ENCODE data around the gene CLPSL1.

Gene CLPSL1

DNA sequence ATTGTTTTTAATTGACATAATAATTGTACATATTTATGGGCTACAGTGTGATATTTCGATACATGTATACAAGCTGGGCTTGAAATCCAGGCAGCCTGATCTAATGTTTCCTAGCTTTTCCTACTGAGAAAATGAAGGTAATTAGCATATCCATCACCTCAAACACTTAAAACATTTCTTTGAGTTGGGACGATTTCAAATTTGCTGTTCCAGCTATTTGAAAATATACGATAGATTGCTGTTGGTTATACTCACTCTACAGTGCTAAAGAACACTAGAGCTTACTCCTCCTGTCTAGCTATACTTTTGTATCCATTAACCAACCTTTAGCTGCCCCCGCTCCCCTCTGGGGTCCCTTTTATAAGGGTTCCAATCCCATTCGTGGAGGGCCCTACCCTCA lies 29.0 kb downstream of the CLPSL1 start:
- H3K36me3 ChIP-seq (ENCODE audit: insufficient read depth, low read length) = no peaks in the 10 kb centered on the region
- H3K9ac ChIP-seq (ENCODE audit: low read depth, low read length) = no peak overlapping the region
- H3K27ac ChIP-seq (ENCODE audit: low read length) = no peak overlapping the region
- H3K79me2 ChIP-seq (ENCODE audit: insufficient read depth, low read length) = no peaks in the 10 kb centered on the region
- H4K20me1 ChIP-seq (ENCODE audit: insufficient read depth, low read length) = 0 out of 2 replicates have a peak, but pooled peaks cover 2% of the 10 kb centered on the region
- H3K4me2 ChIP-seq (ENCODE audit: insufficient read depth, low read length) = no peak overlapping the region
- H3K4me1 ChIP-seq (ENCODE audit: insufficient read depth, low read length) = peaks cover 6% of the 10 kb centered on the region
- H3K27me3 ChIP-seq (ENCODE audit: insufficient read depth, low read length, poor library complexity) = no peaks in the 10 kb centered on the region
- ATAC-seq (ENCODE audit: insufficient read depth, low read depth) (no peak), DNase-seq (no peak)
- H3K4me3 ChIP-seq (ENCODE audit: low read depth in 1 of 2, low read length in 2 of 2) = no peak overlapping the region
- TF ChIP-seq CTCF (IDR thresholded peaks at IDR 0.05; ENCODE audit: borderline replicate concordance, extremely low read depth, low read length, poor library complexity, severe bottlenecking) (no peak), EZH2 (IDR thresholded peaks at IDR 0.05; ENCODE audit: borderline replicate concordance, low read depth, low read length, severe bottlenecking) (no peak)
- H3K9me3 ChIP-seq (ENCODE audit: insufficient read depth, low read length, severe bottlenecking) = no peaks in the 10 kb centered on the region
- no peak overlapping the region for H2AFZ ChIP-seq (ENCODE audit: low read depth, low read length)

GRCh38 chr6:35810971-35811698 lies 30.3 kb downstream of the CLPSL1 start:
- 0 out of 2 replicates have a peak, but pooled peaks cover 2% of the 10 kb centered on the region for H4K20me1 ChIP-seq (ENCODE audit: insufficient read depth, low read length)
- H3K79me2 ChIP-seq (ENCODE audit: insufficient read depth, low read length) = no peaks in the 10 kb centered on the region
- ATAC-seq (ENCODE audit: insufficient read depth, low read depth) = no peak
- no peak for DNase-seq
- H3K9me3 ChIP-seq (ENCODE audit: insufficient read depth, low read length, severe bottlenecking) = no peaks in the 10 kb centered on the region
- H3K9ac ChIP-seq (ENCODE audit: low read depth, low read length) = no peak overlapping the region
- H3K4me3 ChIP-seq (ENCODE audit: low read depth in 1 of 2, low read length in 2 of 2) = no peak overlapping the region
- H3K36me3 ChIP-seq (ENCODE audit: insufficient read depth, low read length) = no peaks in the 10 kb centered on the region
- H3K4me2 ChIP-seq (ENCODE audit: insufficient read depth, low read length) = no peak overlapping the region
- no peak for TF ChIP-seq EZH2 (IDR thresholded peaks at IDR 0.05; ENCODE audit: borderline replicate concordance, low read depth, low read length, severe bottlenecking)
- H2AFZ ChIP-seq (ENCODE audit: low read depth, low read length) = no peak overlapping the region
- no peak overlapping the region for H3K27ac ChIP-seq (ENCODE audit: low read length)
- no peaks in the 10 kb centered on the region for H3K4me1 ChIP-seq (ENCODE audit: insufficient read depth, low read length)
- no peaks in the 10 kb centered on the region for H3K27me3 ChIP-seq (ENCODE audit: insufficient read depth, low read length, poor library complexity)

DNA sequence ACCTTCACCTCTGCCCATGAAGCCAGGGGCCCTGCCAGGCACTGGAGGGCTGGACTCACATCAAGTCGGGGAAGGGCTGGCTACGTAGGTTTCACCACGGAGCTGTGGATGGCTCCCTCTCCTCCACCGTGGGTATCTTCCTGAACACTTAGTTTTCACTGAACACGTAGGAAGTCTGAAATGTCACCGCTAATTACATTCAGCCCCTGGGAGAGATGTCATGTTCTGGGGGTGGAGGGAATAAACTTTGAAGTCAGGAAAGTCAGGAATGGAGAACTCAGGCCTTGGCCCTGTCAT lies 30.8 kb downstream of the CLPSL1 start:
- Histone ChIP-seq H3K9me3 (ENCODE audit: insufficient read depth, low read length, severe bottlenecking) (no peaks in the 10 kb centered on the region), H3K36me3 (ENCODE audit: insufficient read depth, low read length) (no peaks in the 10 kb centered on the region), H4K20me1 (ENCODE audit: insufficient read depth, low read length) (no peaks in the 10 kb centered on the region), H3K27me3 (ENCODE audit: insufficient read depth, low read length, poor library complexity) (no peaks in the 10 kb centered on the region), H3K4me2 (ENCODE audit: insufficient read depth, low read length) (no peak overlapping the region), H2AFZ (ENCODE audit: low read depth, low read length) (no peak overlapping the region), H3K4me1 (ENCODE audit: insufficient read depth, low read length) (no peaks in the 10 kb centered on the region), H3K27ac (ENCODE audit: low read length) (no peak overlapping the region), H3K79me2 (ENCODE audit: insufficient read depth, low read length) (no peaks in the 10 kb centered on the region), H3K4me3 (ENCODE audit: low read depth in 1 of 2, low read length in 2 of 2) (no peak overlapping the region), H3K9ac (ENCODE audit: low read depth, low read length) (no peak overlapping the region)
- TF ChIP-seq EZH2 (IDR thresholded peaks at IDR 0.05; ENCODE audit: borderline replicate concordance, low read depth, low read length, severe bottlenecking) (no peak), CTCF (IDR thresholded peaks at IDR 0.05; ENCODE audit: borderline replicate concordance, extremely low read depth, low read length, poor library complexity, severe bottlenecking) (no peak)
- DNase-seq (no peak), ATAC-seq (ENCODE audit: insufficient read depth, low read depth) (no peak)

DNA sequence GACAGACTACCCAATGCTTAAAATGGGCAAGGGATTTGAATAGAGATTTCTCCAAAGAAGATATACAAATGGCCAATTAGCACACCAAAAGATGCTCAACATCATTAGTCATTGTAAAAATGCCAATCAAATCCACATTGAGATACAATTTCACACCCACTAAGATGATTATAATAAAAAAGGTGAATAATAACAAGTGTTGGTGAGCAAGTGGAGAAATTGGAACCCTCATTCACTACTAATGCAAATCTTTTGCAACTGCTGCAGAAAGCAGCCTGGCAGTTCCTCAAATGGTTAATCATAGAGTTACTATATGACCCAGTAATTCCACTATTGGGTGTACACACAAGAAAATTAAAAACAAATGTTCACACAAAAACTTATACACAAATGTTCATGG lies 36.7 kb downstream of the CLPSL1 start:
- Histone ChIP-seq H3K9me3 (ENCODE audit: insufficient read depth, low read length, severe bottlenecking) (peaks cover 5% of the 10 kb centered on the region), H3K27me3 (ENCODE audit: insufficient read depth, low read length, poor library complexity) (no peaks in the 10 kb centered on the region), H3K4me3 (ENCODE audit: low read depth in 1 of 2, low read length in 2 of 2) (no peak overlapping the region), H2AFZ (ENCODE audit: low read depth, low read length) (no peak overlapping the region), H3K4me2 (ENCODE audit: insufficient read depth, low read length) (no peak overlapping the region), H4K20me1 (ENCODE audit: insufficient read depth, low read length) (no peaks in the 10 kb centered on the region), H3K9ac (ENCODE audit: low read depth, low read length) (no peak overlapping the region), H3K4me1 (ENCODE audit: insufficient read depth, low read length) (no peaks in the 10 kb centered on the region), H3K36me3 (ENCODE audit: insufficient read depth, low read length) (no peaks in the 10 kb centered on the region), H3K79me2 (ENCODE audit: insufficient read depth, low read length) (no peaks in the 10 kb centered on the region), H3K27ac (ENCODE audit: low read length) (no peak overlapping the region)
- no peak for ATAC-seq (ENCODE audit: insufficient read depth, low read depth)
- no peak for DNase-seq
- TF ChIP-seq CTCF (IDR thresholded peaks at IDR 0.05; ENCODE audit: borderline replicate concordance, extremely low read depth, low read length, poor library complexity, severe bottlenecking) (no peak), EZH2 (IDR thresholded peaks at IDR 0.05; ENCODE audit: borderline replicate concordance, low read depth, low read length, severe bottlenecking) (no peak)
